CD4-positive, CD25-positive, alpha-beta regulatory T cell (primary cell): Measurements from ENCODE around the gene HOXA10. TPM values are rescaled to one million over a fixed set of nuclear protein-coding genes. Genes with fewer than 3 reads are reported as not detected.

Experiments used
- ATAC-seq, 2 donors: fragments of 150-1000 bp; cut with Tn5 transposase; one replicate each; pipeline ENCODE4 v1.10.0; 2021; ENCODE audit warnings: low read depth in 2 of 2, moderate number of reproducible peaks in 2 of 2, moderate library complexity in 1 of 2
- DNase-seq, 3 donors: peaks; one replicate each; pipeline versions ENCODE4 v3.0.0 to v3.0.0-alpha.2; 2012 to 2022; ENCODE audit warnings: mixed read lengths in 1 of 3
- H3K27ac ChIP-seq: one replicate; pipeline ENCODE4 v1.7.0; 2013; ENCODE audit warnings: mild to moderate bottlenecking, low read length; ENCODE audit not compliant: insufficient read depth, poor library complexity, severe bottlenecking
- H3K27me3 ChIP-seq: one replicate; pipeline ENCODE4 v1.7.0; 2013; ENCODE audit warnings: low read length; ENCODE audit not compliant: control insufficient read depth, insufficient read depth
- H3K36me3 ChIP-seq: one replicate; pipeline ENCODE4 v1.7.0; 2013; ENCODE audit warnings: mild to moderate bottlenecking, low read length, moderate library complexity; ENCODE audit not compliant: control insufficient read depth, insufficient read depth
- H3K4me1 ChIP-seq: 2 replicates; pipeline ENCODE4 v1.7.0; 2013; ENCODE audit warnings: mild to moderate bottlenecking, low read length; ENCODE audit not compliant: insufficient read depth, control insufficient read depth, poor library complexity, severe bottlenecking
- H3K4me3 ChIP-seq: one replicate; pipeline ENCODE4 v1.7.0; 2013; ENCODE audit warnings: low read depth, mild to moderate bottlenecking, low read length, moderate library complexity
- H3K9me3 ChIP-seq, 2 experiments: 1 replicate in 1 of 2; 2 replicates in 1 of 2; pipeline ENCODE4 v1.7.0; 2013; ENCODE audit warnings: low read length in 2 of 2, mild to moderate bottlenecking in 1 of 2, moderate library complexity in 1 of 2; ENCODE audit not compliant: control insufficient read depth in 2 of 2
- H3K27ac Mint-ChIP-seq, 3 donors: one replicate each; pipeline ENCODE4 v1.8.0; 2020 to 2022; ENCODE audit warnings: mild to moderate bottlenecking in 3 of 3, mixed read lengths in 3 of 3, moderate library complexity in 2 of 3
- H3K27me3 Mint-ChIP-seq: one replicate; pipeline ENCODE4 v1.8.0; 2022; ENCODE audit warnings: mild to moderate bottlenecking, mixed read lengths
- H3K36me3 Mint-ChIP-seq: one replicate; pipeline ENCODE4 v1.8.0; 2020; ENCODE audit warnings: mixed read lengths
- H3K4me1 Mint-ChIP-seq, 4 donors: one replicate each; pipeline ENCODE4 v1.8.0; 2020 to 2022; ENCODE audit warnings: mixed read lengths in 4 of 4, mild to moderate bottlenecking in 1 of 4
- H3K4me3 Mint-ChIP-seq, 4 donors: one replicate each; pipeline ENCODE4 v1.8.0; 2020 to 2022; ENCODE audit warnings: mild to moderate bottlenecking in 4 of 4, mixed read lengths in 4 of 4, moderate library complexity in 3 of 4
- H3K9me3 Mint-ChIP-seq, 7 donors: one replicate each; pipeline ENCODE4 v1.8.0; 2020 to 2022; ENCODE audit warnings: mixed read lengths in 7 of 7, mild to moderate bottlenecking in 3 of 7, moderate library complexity in 2 of 7
- polyA plus RNA-seq, 4 donors: library from polyadenylated mRNA; unstranded; fragments of 300-500 nt; fragmentation: Illumina TruSeq; gene quantifications; one replicate each; pipeline ENCODE4 v1.2.3, GENCODE V29; 2021
- total RNA-seq: library from RNA; stranded (reverse); gene quantifications from one replicate; pipeline ENCODE4 v1.2.3, GENCODE V29; 2022

HOXA10 gene
- total and polyA plus RNA-seq, 5 donors from 2014 or later, result 0.35 TPM; not detected in 4

DNA sequence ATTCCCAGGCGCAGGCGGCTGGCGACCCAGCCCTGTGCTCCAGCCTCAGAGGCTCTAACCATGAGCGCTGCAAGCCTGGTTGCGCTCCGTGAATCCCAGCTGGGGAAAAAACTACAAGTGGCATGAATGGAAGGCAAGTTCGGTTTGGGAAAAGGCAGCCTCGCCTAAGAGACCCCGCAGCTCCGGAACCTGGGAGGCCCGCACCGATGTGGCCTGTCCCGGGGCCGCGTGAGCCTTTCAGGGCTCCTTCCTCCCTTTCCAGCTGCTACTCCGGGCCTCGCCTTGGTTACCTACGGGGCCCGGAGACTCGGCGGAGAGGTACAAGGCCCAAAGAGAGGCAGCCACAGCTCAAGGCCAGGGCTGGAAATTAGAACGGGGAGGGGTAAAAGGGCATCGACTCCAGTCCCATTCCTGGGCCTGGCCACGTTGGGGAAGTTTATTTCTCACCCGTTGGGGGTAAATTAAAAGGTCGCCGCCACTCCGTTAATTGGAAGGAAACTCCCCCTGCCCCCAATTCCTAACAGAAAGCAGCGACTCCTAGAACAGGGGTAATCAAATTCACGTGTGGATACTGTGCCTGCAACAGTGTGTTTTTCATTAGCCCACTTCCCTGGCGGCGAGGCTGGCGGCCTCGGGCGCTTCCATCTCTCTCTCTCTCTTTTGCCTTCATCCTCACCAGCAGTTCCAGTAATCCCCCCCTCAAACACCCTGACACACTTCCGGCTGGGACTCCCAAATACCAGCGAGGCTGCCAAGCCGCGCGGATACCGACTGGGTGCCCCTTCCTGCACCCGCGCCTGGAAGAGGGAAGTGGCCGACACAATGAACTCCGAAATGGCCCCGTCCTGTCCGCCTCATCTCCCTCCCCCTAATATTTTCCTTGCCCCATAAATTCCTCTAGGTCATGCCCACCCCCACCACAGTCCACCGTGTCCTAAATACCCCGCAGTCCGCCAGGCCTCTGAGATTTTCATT lies 7.3 kb downstream of the HOXA10 start:
- peak overlapping the region; percentile 8 to 81 (median 54) for H3K4me3 Mint-ChIP-seq
- ATAC-seq (no peak), DNase-seq (no peak)
- no peaks in the 10 kb centered on the region for H3K36me3 Mint-ChIP-seq
- H3K9me3 ChIP-seq, result no peaks in the 10 kb centered on the region
- H3K27me3 ChIP-seq, result peaks cover 52% of the 10 kb centered on the region
- H3K36me3 ChIP-seq, result no peaks in the 10 kb centered on the region
- peaks cover 0 to 16% (median 0%) of the 10 kb centered on the region in 7 donors for H3K9me3 Mint-ChIP-seq
- H3K27ac ChIP-seq, result no peak overlapping the region
- peaks cover 92% of the 10 kb centered on the region for H3K27me3 Mint-ChIP-seq
- H3K4me1 ChIP-seq, result peaks cover 46% of the 10 kb centered on the region
- peaks cover 10 to 47% (median 12%) of the 10 kb centered on the region in 4 donors for H3K4me1 Mint-ChIP-seq
- peak overlapping the region in 1 of 3 donors; percentile 69 for H3K27ac Mint-ChIP-seq
- H3K4me3 ChIP-seq, result no peak overlapping the region

DNA sequence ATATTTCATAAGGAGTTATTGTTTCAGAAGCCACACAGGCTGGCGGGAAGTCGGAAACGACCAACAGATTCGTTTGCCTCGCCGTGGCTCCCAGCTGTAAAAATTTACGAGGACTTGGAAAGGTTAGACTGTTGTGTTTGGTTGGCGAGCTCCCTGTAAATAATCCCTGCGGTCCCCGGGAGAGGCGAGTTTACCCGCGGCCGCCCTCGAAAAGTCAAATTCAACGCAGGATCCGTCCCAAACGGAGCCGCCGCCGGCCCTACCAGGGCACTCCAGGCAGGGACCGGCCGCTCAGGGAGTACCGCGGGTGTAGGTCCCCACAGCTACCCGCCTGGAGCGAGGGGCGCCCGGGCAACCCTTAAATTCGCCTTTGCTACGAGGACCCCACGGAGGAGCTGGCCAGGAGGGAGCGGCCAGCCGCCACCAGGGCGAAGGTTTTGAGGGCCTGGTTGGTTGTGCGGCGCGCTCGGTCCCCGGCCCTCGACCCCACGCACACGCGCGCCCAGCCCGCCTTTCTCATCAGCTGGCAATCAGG lies 8.1 kb downstream of the HOXA10 start:
- Mint-ChIP-seq H3K27ac (peak overlapping the region in 1 of 3 donors; percentile 76), H3K4me1 (peaks cover 5 to 45% (median 8%) of the 10 kb centered on the region in 4 donors), H3K9me3 (peaks cover 0 to 14% (median 0%) of the 10 kb centered on the region in 7 donors), H3K27me3 (peaks cover 87% of the 10 kb centered on the region), H3K36me3 (no peaks in the 10 kb centered on the region), H3K4me3 (peak overlapping the region; percentile 53 to 87 (median 81))
- no peak for ATAC-seq
- Histone ChIP-seq H3K9me3 (no peaks in the 10 kb centered on the region), H3K4me3 (no peak overlapping the region), H3K27ac (no peak overlapping the region), H3K36me3 (no peaks in the 10 kb centered on the region), H3K4me1 (peaks cover 48% of the 10 kb centered on the region), H3K27me3 (peaks cover 47% of the 10 kb centered on the region)
- no peak for DNase-seq

DNA sequence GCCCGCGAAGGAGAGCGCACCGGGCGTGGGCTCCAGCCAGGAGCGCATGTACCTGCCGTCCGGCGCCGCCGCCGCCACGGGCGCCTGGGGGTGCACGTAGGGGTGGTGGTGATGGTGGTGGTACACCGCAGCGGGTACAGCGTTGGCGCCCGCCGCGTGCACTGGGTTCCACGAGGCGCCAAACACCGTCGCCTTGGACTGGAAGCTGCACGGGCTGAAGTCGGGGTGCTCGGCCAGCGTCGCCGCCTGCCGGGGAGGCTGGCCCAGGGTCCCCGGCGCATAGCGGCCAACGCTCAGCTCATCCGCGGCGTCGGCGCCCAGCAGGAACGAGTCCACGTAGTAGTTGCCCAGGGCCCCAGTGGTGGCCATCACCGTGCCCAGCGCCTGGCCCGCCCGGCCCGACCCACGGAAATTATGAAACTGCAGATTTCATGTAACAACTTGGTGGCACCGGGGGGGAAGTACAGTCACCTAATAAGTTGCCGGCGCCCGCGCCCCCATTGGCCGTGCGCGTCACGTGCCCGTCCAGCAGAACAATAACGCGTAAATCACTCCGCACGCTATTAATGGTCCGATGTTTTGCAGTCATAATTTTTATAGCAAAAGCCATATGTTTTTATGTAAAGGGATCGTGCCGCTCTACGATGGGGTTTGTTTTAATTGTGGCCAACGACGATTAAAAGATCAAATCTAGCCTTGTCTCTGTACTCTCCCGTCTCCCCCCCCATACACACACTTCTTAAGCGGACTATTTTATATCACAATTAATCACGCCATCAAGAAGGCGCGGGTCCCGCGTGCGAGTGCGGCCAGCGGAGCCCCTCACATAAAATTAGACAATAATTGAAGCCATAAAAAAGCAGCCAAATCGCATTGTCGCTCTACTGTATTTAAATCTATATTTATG lies 8.8 kb downstream of the HOXA10 start, which contains the start of gene HOXA9:
TSS of gene HOXA9 (minus strand) at position 449 of the 907 bp plus-strand sequence. CDS start at position 369, 80 bp downstream.
- H3K4me1 Mint-ChIP-seq, result peaks cover 4 to 47% (median 11%) of the 10 kb centered on the region in 4 donors
- peak within 1 kb of the TSS; percentile 58 to 87 (median 82) for H3K4me3 Mint-ChIP-seq
- H3K4me1 ChIP-seq, result peaks cover 55% of the 10 kb centered on the region
- H3K9me3 Mint-ChIP-seq, result peaks cover 0 to 14% (median 0%) of the 10 kb centered on the region in 7 donors
- peak in 1 of 3 donors; percentile 36 for DNase-seq
- no peak within 1 kb of the TSS for H3K4me3 ChIP-seq
- peaks cover 87% of the 10 kb centered on the region for H3K27me3 Mint-ChIP-seq
- H3K9me3 ChIP-seq, result no peaks in the 10 kb centered on the region
- ATAC-seq, result no peak
- peak within 1 kb of the TSS; percentile 63 to 86 (median 76) for H3K27ac Mint-ChIP-seq
- no peaks in the 10 kb centered on the region for H3K36me3 Mint-ChIP-seq
- H3K27ac ChIP-seq, result no peak within 1 kb of the TSS
- H3K27me3 ChIP-seq, result peaks cover 40% of the 10 kb centered on the region
- no peaks in the 10 kb centered on the region for H3K36me3 ChIP-seq

DNA sequence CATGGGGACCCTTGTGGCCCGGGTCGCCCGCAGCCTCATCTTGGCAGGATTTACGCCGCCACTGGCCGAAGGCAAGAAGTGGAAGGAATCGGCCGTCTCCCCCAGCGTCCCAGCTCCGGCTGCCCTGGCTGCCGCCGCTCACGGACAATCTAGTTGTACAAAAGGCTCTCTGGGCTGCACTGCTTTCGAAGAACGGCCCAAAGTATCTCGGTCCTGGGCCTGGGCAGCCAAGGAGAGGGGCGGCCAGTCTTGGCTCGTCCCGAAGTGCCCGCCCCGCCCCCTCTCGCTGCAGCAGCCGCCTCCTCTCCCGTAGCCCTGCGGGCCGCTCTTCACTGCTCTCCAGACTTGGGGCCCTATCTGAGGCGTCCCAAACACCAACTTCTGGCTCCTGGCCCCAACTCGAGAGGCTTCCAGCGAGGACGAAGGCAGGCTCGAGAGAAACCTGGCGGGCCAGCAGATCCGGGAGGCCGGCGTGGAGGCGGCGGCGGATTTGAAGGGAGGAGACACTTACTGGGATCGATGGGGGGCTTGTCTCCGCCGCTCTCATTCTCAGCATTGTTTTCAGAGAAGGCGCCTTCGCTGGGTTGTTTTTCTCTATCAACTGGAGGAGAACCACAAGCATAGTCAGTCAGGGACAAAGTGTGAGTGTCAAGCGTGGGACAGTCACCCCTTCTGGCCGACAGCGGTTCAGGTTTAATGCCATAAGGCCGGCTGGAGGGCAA lies 9.6 kb downstream of the HOXA10 start:
- Mint-ChIP-seq H3K27me3 (peaks cover 90% of the 10 kb centered on the region), H3K27ac (peak overlapping the region in 2 of 3 donors; percentile 47 to 85), H3K4me3 (peak overlapping the region; percentile 7 to 82 (median 56)), H3K9me3 (peaks cover 0 to 14% (median 0%) of the 10 kb centered on the region in 7 donors), H3K4me1 (peaks cover 4 to 47% (median 15%) of the 10 kb centered on the region in 4 donors), H3K36me3 (no peaks in the 10 kb centered on the region)
- Histone ChIP-seq H3K36me3 (no peaks in the 10 kb centered on the region), H3K4me3 (no peak overlapping the region), H3K4me1 (peaks cover 54% of the 10 kb centered on the region), H3K27ac (no peak overlapping the region), H3K27me3 (peaks cover 41% of the 10 kb centered on the region), H3K9me3 (no peaks in the 10 kb centered on the region)
- ATAC-seq, result no peak
- peak in 1 of 3 donors; percentile 21 for DNase-seq

- Mint-ChIP-seq H3K4me1 (peaks cover 4 to 46% (median 15%) of the 10 kb centered on the region in 4 donors), H3K9me3 (peaks cover 0 to 14% (median 0%) of the 10 kb centered on the region in 7 donors), H3K27ac (peak overlapping the region in 1 of 3 donors; percentile 47), H3K4me3 (peak overlapping the region in 3 of 4 donors; percentile 28 to 53 (median 33)), H3K36me3 (peaks cover under 1% of the 10 kb centered on the region), H3K27me3 (peaks cover 94% of the 10 kb centered on the region)
- Histone ChIP-seq H3K27me3 (peaks cover 46% of the 10 kb centered on the region), H3K4me3 (no peak overlapping the region), H3K4me1 (peaks cover 49% of the 10 kb centered on the region), H3K27ac (no peak overlapping the region), H3K9me3 (no peaks in the 10 kb centered on the region), H3K36me3 (no peaks in the 10 kb centered on the region)
- ATAC-seq (no peak), DNase-seq (no peak)
Measured at GRCh38 chr7:27164045-27164366, 10.1 kb downstream of the HOXA10 start.

DNA sequence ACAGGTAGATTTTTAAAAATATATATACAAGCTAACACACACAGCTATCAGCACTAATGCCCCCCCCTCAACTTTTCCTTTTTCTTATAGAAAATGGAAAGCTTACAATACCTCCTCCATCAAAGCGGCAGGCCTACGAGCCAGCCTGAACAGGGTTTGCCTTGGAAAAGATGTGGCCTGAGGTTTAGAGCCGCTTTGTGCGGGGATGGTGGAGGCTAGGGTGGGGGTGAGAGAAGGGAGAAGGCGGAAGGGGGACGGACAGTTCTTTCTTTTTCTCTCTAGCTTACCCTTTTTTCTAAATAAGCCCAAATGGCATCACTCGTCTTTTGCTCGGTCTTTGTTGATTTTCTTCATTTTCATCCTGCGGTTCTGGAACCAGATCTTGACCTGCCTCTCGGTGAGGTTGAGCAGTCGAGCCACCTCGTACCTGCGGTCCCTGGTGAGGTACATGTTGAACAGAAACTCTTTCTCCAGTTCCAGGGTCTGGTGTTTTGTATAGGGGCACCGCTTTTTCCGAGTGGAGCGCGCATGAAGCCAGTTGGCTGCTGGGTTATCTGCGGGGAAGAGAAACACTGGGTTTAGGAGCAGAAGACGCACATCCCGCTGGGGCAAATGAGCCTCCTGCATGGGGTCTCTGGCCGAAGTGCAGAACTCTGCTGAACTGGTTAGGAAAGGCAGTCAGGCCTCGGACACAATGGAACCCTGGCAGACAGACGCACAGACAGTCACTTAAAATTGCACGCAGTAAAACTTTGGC lies 10.7 kb downstream of the HOXA10 start:
- ATAC-seq (no peak), DNase-seq (no peak)
- Histone ChIP-seq H3K9me3 (no peaks in the 10 kb centered on the region), H3K36me3 (no peaks in the 10 kb centered on the region), H3K4me3 (no peak overlapping the region), H3K4me1 (peaks cover 48% of the 10 kb centered on the region), H3K27ac (no peak overlapping the region), H3K27me3 (peaks cover 47% of the 10 kb centered on the region)
- H3K4me1 Mint-ChIP-seq, result peaks cover 4 to 45% (median 13%) of the 10 kb centered on the region in 4 donors
- H3K36me3 Mint-ChIP-seq, result peaks cover 3% of the 10 kb centered on the region
- peaks cover 0 to 10% (median 0%) of the 10 kb centered on the region in 7 donors for H3K9me3 Mint-ChIP-seq
- peaks cover 94% of the 10 kb centered on the region for H3K27me3 Mint-ChIP-seq
- H3K4me3 Mint-ChIP-seq, result peak overlapping the region in 2 of 4 donors; percentile 33 to 68
- H3K27ac Mint-ChIP-seq, result peak overlapping the region in 2 of 3 donors; percentile 47 to 88
